IPS DF 4.7 (cell line): Measurements from ENCODE around the gene SH3RF1.

Source experiments
- DNase-seq: peaks from one replicate; pipeline ENCODE4 v3.0.0-alpha.2; 2013; ENCODE audit warnings: low spot score; ENCODE audit errors: extremely low read depth

SH3RF1 gene

GRCh38 chr4:169252339-169253112 lies 18.2 kb downstream of the SH3RF1 start:
- no peak for DNase-seq

- no peak for DNase-seq
Measured at GRCh38 chr4:169251291-169252235, 19.2 kb downstream of the SH3RF1 start.

- no peak for DNase-seq
Measured at GRCh38 chr4:169250796-169251195, 20.0 kb downstream of the SH3RF1 start.

GRCh38 chr4:169249999-169250398 lies 20.8 kb downstream of the SH3RF1 start:
- no peak for DNase-seq

GRCh38 chr4:169249214-169249973 lies 21.4 kb downstream of the SH3RF1 start:
- no peak for DNase-seq

GRCh38 chr4:169248645-169249044 lies 22.1 kb downstream of the SH3RF1 start:
- DNase-seq, result no peak

GRCh38 chr4:169246957-169247396 lies 23.8 kb downstream of the SH3RF1 start:
- no peak for DNase-seq

GRCh38 chr4:169246279-169246678 lies 24.5 kb downstream of the SH3RF1 start:
- DNase-seq, result no peak

- DNase-seq, result no peak
Measured at GRCh38 chr4:169245061-169245460, 25.7 kb downstream of the SH3RF1 start.

- DNase-seq, result no peak
Measured at GRCh38 chr4:169243825-169244609, 26.7 kb downstream of the SH3RF1 start.

GRCh38 chr4:169241464-169241863 lies 29.3 kb downstream of the SH3RF1 start:
- DNase-seq, result no peak

GRCh38 chr4:169239221-169239905 lies 31.4 kb downstream of the SH3RF1 start:
- DNase-seq, result no peak

- no peak for DNase-seq
Measured at GRCh38 chr4:169238445-169238844, 32.3 kb downstream of the SH3RF1 start.

- no peak for DNase-seq
Measured at GRCh38 chr4:169236873-169237626, 33.7 kb downstream of the SH3RF1 start.

- no peak for DNase-seq
Measured at GRCh38 chr4:169236078-169236477, 34.7 kb downstream of the SH3RF1 start.

GRCh38 chr4:169234137-169234855 lies 36.5 kb downstream of the SH3RF1 start:
- DNase-seq, result no peak

- no peak for DNase-seq
Measured at GRCh38 chr4:169233691-169234090, 37.1 kb downstream of the SH3RF1 start.

- DNase-seq, result no peak
Measured at GRCh38 chr4:169231647-169232262, 39.0 kb downstream of the SH3RF1 start.
